ENCODE results near the gene GPSM3. TPM values are rescaled to one million over a fixed set of nuclear protein-coding genes. Genes with fewer than 3 reads are reported as not detected.

GPSM3 gene
- total and polyA plus RNA-seq, 2 of the 13 experiments (the other 11 are each of a cell fraction or from before 2014, with no cell fraction given) = 0.18 to 6.2 TPM

DNA sequence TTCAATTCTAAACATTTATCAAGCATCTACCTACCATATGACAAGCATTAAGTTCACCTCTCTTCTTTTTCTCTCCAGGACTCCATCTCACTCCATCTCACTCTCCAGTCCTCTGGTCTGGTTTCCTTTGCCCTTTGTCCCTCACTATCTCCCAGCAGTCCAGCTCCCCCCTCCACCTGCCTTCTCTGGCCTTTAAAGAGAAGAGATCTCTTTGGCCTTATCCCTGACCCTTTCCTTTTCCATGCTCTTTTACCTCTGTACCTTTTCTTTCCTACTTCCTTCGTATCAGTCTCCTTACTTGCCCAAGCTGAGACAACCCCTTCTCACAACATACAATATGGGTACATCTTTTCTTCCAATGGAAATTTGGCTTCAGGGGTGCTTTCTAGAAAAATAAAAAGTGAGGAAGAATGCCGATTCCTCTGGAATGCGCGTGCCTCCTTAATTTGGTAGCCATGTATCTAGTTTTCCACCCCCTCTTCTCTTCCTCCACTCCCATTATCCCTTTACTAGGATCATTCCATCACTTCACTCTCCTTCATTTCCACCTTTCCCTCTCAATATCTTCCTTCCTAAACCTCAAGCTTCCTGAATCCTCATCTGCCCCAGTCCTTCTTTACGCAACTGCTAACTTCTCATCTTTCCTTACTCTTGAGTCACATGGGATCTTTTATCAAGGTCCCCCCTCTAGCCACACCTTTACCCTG lies 15.8 kb downstream of the GPSM3 start (continued):
- TF ChIP-seq PCBP1 (IDR thresholded peaks at IDR 0.05; ENCODE audit: borderline replicate concordance, low read depth, low read length) = no peak
- TF ChIP-seq PAF1 (CRISPR knock-in tag; IDR thresholded peaks at IDR 0.05) = no peak
- TF ChIP-seq ZNF577 (CRISPR knock-in tag; IDR thresholded peaks at IDR 0.05; ENCODE audit: borderline replicate concordance, low read depth) = no peak
- no peak for TF ChIP-seq PHF20 (CRISPR knock-in tag; IDR thresholded peaks at IDR 0.05)
- no peak for TF ChIP-seq CBX2 (IDR thresholded peaks at IDR 0.05; ENCODE audit: low read depth, low read length)
- TF ChIP-seq CBX2 (CRISPR knock-in tag; IDR thresholded peaks at IDR 0.05; ENCODE audit: low read depth) = no peak
- TF ChIP-seq ADNP (CRISPR knock-in tag; IDR thresholded peaks at IDR 0.05) = no peak
- TF ChIP-seq ZNF710 (CRISPR knock-in tag; IDR thresholded peaks at IDR 0.05; ENCODE audit: borderline replicate concordance) = 0 out of 2 replicates have a peak, but pooled peaks have one; percentile 23
- TF ChIP-seq, protein P1, sequence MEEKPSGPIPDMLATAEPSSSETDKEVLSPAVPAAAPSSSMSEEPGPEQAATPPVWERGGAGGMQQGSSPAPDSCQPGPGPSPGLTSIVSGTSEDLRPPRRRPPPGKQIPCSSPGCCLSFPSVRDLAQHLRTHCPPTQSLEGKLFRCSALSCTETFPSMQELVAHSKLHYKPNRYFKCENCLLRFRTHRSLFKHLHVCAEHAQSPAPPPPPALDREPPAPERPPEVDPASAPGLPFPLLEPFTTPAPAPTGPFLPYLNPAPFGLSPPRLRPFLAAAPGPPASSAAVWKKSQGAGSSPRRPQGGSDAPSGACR (CRISPR knock-in tag; IDR thresholded peaks at IDR 0.05) = no peak
- no peak for TF ChIP-seq SKI (IDR thresholded peaks at IDR 0.05; ENCODE audit: partially characterized antibody)
- no peak for TF ChIP-seq ZNF430 (CRISPR knock-in tag; IDR thresholded peaks at IDR 0.05)
- TF ChIP-seq, protein P2, sequence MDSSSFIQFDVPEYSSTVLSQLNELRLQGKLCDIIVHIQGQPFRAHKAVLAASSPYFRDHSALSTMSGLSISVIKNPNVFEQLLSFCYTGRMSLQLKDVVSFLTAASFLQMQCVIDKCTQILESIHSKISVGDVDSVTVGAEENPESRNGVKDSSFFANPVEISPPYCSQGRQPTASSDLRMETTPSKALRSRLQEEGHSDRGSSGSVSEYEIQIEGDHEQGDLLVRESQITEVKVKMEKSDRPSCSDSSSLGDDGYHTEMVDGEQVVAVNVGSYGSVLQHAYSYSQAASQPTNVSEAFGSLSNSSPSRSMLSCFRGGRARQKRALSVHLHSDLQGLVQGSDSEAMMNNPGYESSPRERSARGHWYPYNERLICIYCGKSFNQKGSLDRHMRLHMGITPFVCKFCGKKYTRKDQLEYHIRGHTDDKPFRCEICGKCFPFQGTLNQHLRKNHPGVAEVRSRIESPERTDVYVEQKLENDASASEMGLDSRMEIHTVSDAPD (CRISPR knock-in tag; IDR thresholded peaks at IDR 0.05) = no peak
- peak; percentile 5; the same call in 1 of the 2 replicates for TF ChIP-seq RARA (CRISPR knock-in tag; IDR thresholded peaks at IDR 0.05)
- no peak for TF ChIP-seq ETV6 (CRISPR knock-in tag; conservative IDR thresholded peaks at IDR 0.05)
- peak; percentile 30; the same call in 1 of the 2 replicates for TF ChIP-seq TFE3 (CRISPR knock-in tag; IDR thresholded peaks at IDR 0.05)
- no peak for TF ChIP-seq ZNF747 (CRISPR knock-in tag; IDR thresholded peaks at IDR 0.05; ENCODE audit: borderline replicate concordance)
- TF ChIP-seq SIN3A (IDR thresholded peaks at IDR 0.05; ENCODE audit: borderline replicate concordance, low read depth, low read length) = 0 out of 2 replicates have a peak, but pooled peaks have one; percentile 31
- no peak for TF ChIP-seq ZNF562 (CRISPR knock-in tag; IDR thresholded peaks at IDR 0.05; ENCODE audit: borderline replicate concordance)
- TF ChIP-seq ZBTB38 (CRISPR knock-in tag; IDR thresholded peaks at IDR 0.05) = no peak
- no peak for TF ChIP-seq ZNF660 (CRISPR knock-in tag; IDR thresholded peaks at IDR 0.05; ENCODE audit: borderline replicate concordance, low read depth)
- TF ChIP-seq ZNF512B (CRISPR knock-in tag; IDR thresholded peaks at IDR 0.05; ENCODE audit: borderline replicate concordance) = no peak
